GM19023 (cell line): Measurements from ENCODE around the gene PYCARD.
"Not testable (repeated sequence)": the region's sequence is repeated elsewhere in the genome, so short reads cannot be mapped to it uniquely, and the experiment has no call there.

Experiments used
- ATAC-seq: cut with Tn5 transposase; IDR thresholded peaks from one replicate; pipeline ENCODE4 v1.9.1; 2021; ENCODE audit warnings: mild to moderate bottlenecking, moderate library complexity; ENCODE audit not compliant: unreplicated experiment

PYCARD gene

GRCh38 chr16:31215287-31216162 is 13.0 kb upstream of the PYCARD start:
- ATAC-seq: no peak

- no peak for ATAC-seq
Observed at GRCh38 chr16:31214708-31215286, 12.2 kb upstream of the PYCARD start.

- ATAC-seq: no peak
Observed at GRCh38 chr16:31213877-31214707, 11.5 kb upstream of the PYCARD start, which contains the start of gene TRIM72. Gene TRIM72 (plus strand): TSS chr16:31214119. CDS start chr16:31214739, 620 bp downstream.

- no peak for ATAC-seq
Observed at GRCh38 chr16:31213342-31213741, 10.8 kb upstream of the PYCARD start.

- ATAC-seq: no peak
Observed at GRCh38 chr16:31206776-31207175, 4.2 kb upstream of the PYCARD start.

- ATAC-seq: no peak
Observed at GRCh38 chr16:31204871-31205666, 2.5 kb upstream of the PYCARD start.

- peak; percentile 56 for ATAC-seq
Observed at GRCh38 chr16:31201582-31202413, 762 bp downstream of the PYCARD start.

GRCh38 chr16:31200821-31201568 is 1.6 kb downstream of the PYCARD start:
- no peak for ATAC-seq

- ATAC-seq: not testable (repeated sequence)
Observed at GRCh38 chr16:31200111-31200510, 2.4 kb downstream of the PYCARD start.

- no peak for ATAC-seq
Observed at GRCh38 chr16:31199430-31200041, 3.0 kb downstream of the PYCARD start.

GRCh38 chr16:31198207-31198882 is 4.2 kb downstream of the PYCARD start:
- ATAC-seq: no peak

GRCh38 chr16:31196324-31197088 is 6.1 kb downstream of the PYCARD start:
- ATAC-seq: no peak

GRCh38 chr16:31195861-31196260 is 6.7 kb downstream of the PYCARD start:
- not testable (repeated sequence) for ATAC-seq

GRCh38 chr16:31194898-31195297 is 7.7 kb downstream of the PYCARD start:
- ATAC-seq: no peak

- ATAC-seq: no peak
Observed at GRCh38 chr16:31193874-31194273, 8.7 kb downstream of the PYCARD start.

- ATAC-seq: no peak
Observed at GRCh38 chr16:31192856-31193642, 9.5 kb downstream of the PYCARD start.
